HEK293 (cell line): ENCODE data around the gene TMED7.

Experiments
- GLIS2 ChIP-seq: fragments of 450-650 bp; formaldehyde crosslinking; IDR thresholded peaks from 2 replicates; pipeline ENCODE4 v1.5.1; 2016; ENCODE audit warnings: missing biosample characterization, missing genetic modification characterization
- MZF1 ChIP-seq: fragments of 450-650 bp; formaldehyde crosslinking; IDR thresholded peaks from 2 replicates; pipeline ENCODE4 v1.5.1; 2017; ENCODE audit warnings: missing biosample characterization, missing genetic modification characterization, borderline replicate concordance
- PATZ1 ChIP-seq: fragments of 450-650 bp; formaldehyde crosslinking; IDR thresholded peaks from 2 replicates; pipeline ENCODE4 v1.5.1; 2016; ENCODE audit warnings: missing biosample characterization, missing genetic modification characterization
- SP2 ChIP-seq: fragments of 450-650 bp; formaldehyde crosslinking; IDR thresholded peaks from 2 replicates; pipeline ENCODE4 v1.5.1; 2016; ENCODE audit warnings: missing biosample characterization, missing genetic modification characterization
- ZBTB44 ChIP-seq: fragments of 450-650 bp; IDR thresholded peaks from 2 replicates; pipeline ENCODE4 v1.5.1; 2018; ENCODE audit warnings: missing biosample characterization, mild to moderate bottlenecking, missing genetic modification characterization
- ZBTB48 ChIP-seq: fragments of 450-650 bp; formaldehyde crosslinking; IDR thresholded peaks from 2 replicates; pipeline ENCODE4 v1.5.1; 2016; ENCODE audit warnings: missing biosample characterization, missing genetic modification characterization
- ZNF133 ChIP-seq: fragments of 450-650 bp; formaldehyde crosslinking; IDR thresholded peaks from 2 replicates; pipeline ENCODE4 v1.5.1; 2016; ENCODE audit warnings: missing biosample characterization, missing genetic modification characterization
- ZNF138 ChIP-seq: fragments of 450-650 bp; formaldehyde crosslinking; IDR thresholded peaks from 2 replicates; pipeline ENCODE4 v1.5.1; 2016; ENCODE audit warnings: missing biosample characterization, missing genetic modification characterization, borderline replicate concordance
- ZNF155 ChIP-seq: fragments of 450-650 bp; formaldehyde crosslinking; IDR thresholded peaks from 2 replicates; pipeline ENCODE4 v1.5.1; 2016; ENCODE audit warnings: missing biosample characterization, missing genetic modification characterization
- ZNF16 ChIP-seq: fragments of 450-650 bp; formaldehyde crosslinking; IDR thresholded peaks from 2 replicates; pipeline ENCODE4 v1.5.1; 2016; ENCODE audit warnings: low read depth, missing biosample characterization, missing genetic modification characterization
- ZNF26 ChIP-seq: fragments of 450-650 bp; formaldehyde crosslinking; IDR thresholded peaks from 2 replicates; pipeline ENCODE4 v1.5.1; 2016; ENCODE audit warnings: missing biosample characterization, missing genetic modification characterization
- ZNF311 ChIP-seq: fragments of 450-650 bp; formaldehyde crosslinking; IDR thresholded peaks from 2 replicates; pipeline ENCODE4 v1.5.1; 2017; ENCODE audit warnings: missing biosample characterization, missing genetic modification characterization, borderline replicate concordance
- ZNF426 ChIP-seq: fragments of 450-650 bp; formaldehyde crosslinking; IDR thresholded peaks from 2 replicates; pipeline ENCODE4 v1.5.1; 2017; ENCODE audit warnings: missing biosample characterization, missing genetic modification characterization, mild to moderate bottlenecking, inconsistent platforms, moderate library complexity
- ZNF510 ChIP-seq: fragments of 450-650 bp; formaldehyde crosslinking; IDR thresholded peaks from 2 replicates; pipeline ENCODE4 v1.5.1; 2018; ENCODE audit warnings: mild to moderate bottlenecking, missing genetic modification characterization, missing biosample characterization; ENCODE audit not compliant: insufficient replicate concordance
- ZNF560 ChIP-seq: fragments of 450-650 bp; formaldehyde crosslinking; IDR thresholded peaks from 2 replicates; pipeline ENCODE4 v1.5.1; 2017; ENCODE audit warnings: missing biosample characterization, missing genetic modification characterization, borderline replicate concordance
- ZNF704 ChIP-seq: fragments of 450-650 bp; formaldehyde crosslinking; IDR thresholded peaks from 2 replicates; pipeline ENCODE4 v1.5.1; 2016; ENCODE audit warnings: missing biosample characterization, missing genetic modification characterization
- ZNF76 ChIP-seq: fragments of 450-650 bp; formaldehyde crosslinking; IDR thresholded peaks from 2 replicates; pipeline ENCODE4; 2016; ENCODE audit warnings: low read depth, missing biosample characterization, missing genetic modification characterization, borderline replicate concordance
- ZNF768 ChIP-seq: fragments of 450-650 bp; formaldehyde crosslinking; IDR thresholded peaks from 2 replicates; pipeline ENCODE4 v1.5.1; 2018; ENCODE audit warnings: missing biosample characterization, mild to moderate bottlenecking, missing genetic modification characterization
- ZNF791 ChIP-seq: fragments of 450-650 bp; formaldehyde crosslinking; IDR thresholded peaks from 2 replicates; pipeline ENCODE4 v1.5.1; 2016; ENCODE audit warnings: missing biosample characterization, missing genetic modification characterization
- TF ChIP-seq, protein P1 (sequence below): fragments of 450-650 bp; formaldehyde crosslinking; IDR thresholded peaks from 2 replicates; pipeline ENCODE4 v1.5.1; 2016; ENCODE audit warnings: missing biosample characterization, missing genetic modification characterization
- TF ChIP-seq, protein P2 (sequence below): fragments of 450-650 bp; formaldehyde crosslinking; IDR thresholded peaks from 2 replicates; pipeline ENCODE4 v1.5.1; 2017; ENCODE audit warnings: missing biosample characterization, missing genetic modification characterization
- TF ChIP-seq, protein P3 (sequence below): fragments of 450-650 bp; formaldehyde crosslinking; IDR thresholded peaks from 2 replicates; pipeline ENCODE4 v1.5.1; 2017; ENCODE audit warnings: missing biosample characterization, missing genetic modification characterization
- TF ChIP-seq, protein P4 (sequence below): fragments of 450-650 bp; formaldehyde crosslinking; conservative IDR thresholded peaks from 2 replicates; pipeline ENCODE4 v1.5.1; 2016; ENCODE audit warnings: low read depth, missing biosample characterization, missing genetic modification characterization

The TMED7 gene

GRCh38 chr5:115601701-115602590 lies 23.9 kb downstream of the TMED7 start, which contains the start of gene TICAM2 (continued):
- TF ChIP-seq ZNF510: no peak
- no peak for TF ChIP-seq ZNF426 (tag by site-specific recombination)
- TF ChIP-seq ZNF138: no peak
- TF ChIP-seq ZBTB48 (tag by site-specific recombination): peak; percentile 39; the same call in 1 of the 2 replicates
- TF ChIP-seq, protein P1, sequence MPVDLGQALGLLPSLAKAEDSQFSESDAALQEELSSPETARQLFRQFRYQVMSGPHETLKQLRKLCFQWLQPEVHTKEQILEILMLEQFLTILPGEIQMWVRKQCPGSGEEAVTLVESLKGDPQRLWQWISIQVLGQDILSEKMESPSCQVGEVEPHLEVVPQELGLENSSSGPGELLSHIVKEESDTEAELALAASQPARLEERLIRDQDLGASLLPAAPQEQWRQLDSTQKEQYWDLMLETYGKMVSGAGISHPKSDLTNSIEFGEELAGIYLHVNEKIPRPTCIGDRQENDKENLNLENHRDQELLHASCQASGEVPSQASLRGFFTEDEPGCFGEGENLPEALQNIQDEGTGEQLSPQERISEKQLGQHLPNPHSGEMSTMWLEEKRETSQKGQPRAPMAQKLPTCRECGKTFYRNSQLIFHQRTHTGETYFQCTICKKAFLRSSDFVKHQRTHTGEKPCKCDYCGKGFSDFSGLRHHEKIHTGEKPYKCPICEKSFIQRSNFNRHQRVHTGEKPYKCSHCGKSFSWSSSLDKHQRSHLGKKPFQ (tag by site-specific recombination): no peak
- TF ChIP-seq PATZ1 (tag by site-specific recombination): peak; percentile 37; the same call in 1 of the 2 replicates
- no peak for TF ChIP-seq ZBTB44 (tag by site-specific recombination)
- TF ChIP-seq ZNF704 (tag by site-specific recombination): no peak
- TF ChIP-seq, protein P2, sequence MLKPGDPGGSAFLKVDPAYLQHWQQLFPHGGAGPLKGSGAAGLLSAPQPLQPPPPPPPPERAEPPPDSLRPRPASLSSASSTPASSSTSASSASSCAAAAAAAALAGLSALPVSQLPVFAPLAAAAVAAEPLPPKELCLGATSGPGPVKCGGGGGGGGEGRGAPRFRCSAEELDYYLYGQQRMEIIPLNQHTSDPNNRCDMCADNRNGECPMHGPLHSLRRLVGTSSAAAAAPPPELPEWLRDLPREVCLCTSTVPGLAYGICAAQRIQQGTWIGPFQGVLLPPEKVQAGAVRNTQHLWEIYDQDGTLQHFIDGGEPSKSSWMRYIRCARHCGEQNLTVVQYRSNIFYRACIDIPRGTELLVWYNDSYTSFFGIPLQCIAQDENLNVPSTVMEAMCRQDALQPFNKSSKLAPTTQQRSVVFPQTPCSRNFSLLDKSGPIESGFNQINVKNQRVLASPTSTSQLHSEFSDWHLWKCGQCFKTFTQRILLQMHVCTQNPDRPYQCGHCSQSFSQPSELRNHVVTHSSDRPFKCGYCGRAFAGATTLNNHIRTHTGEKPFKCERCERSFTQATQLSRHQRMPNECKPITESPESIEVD (tag by site-specific recombination): no peak
- TF ChIP-seq MZF1 (tag by site-specific recombination): no peak
- TF ChIP-seq, protein P3, sequence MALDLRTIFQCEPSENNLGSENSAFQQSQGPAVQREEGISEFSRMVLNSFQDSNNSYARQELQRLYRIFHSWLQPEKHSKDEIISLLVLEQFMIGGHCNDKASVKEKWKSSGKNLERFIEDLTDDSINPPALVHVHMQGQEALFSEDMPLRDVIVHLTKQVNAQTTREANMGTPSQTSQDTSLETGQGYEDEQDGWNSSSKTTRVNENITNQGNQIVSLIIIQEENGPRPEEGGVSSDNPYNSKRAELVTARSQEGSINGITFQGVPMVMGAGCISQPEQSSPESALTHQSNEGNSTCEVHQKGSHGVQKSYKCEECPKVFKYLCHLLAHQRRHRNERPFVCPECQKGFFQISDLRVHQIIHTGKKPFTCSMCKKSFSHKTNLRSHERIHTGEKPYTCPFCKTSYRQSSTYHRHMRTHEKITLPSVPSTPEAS: no peak
- TF ChIP-seq, protein P4, sequence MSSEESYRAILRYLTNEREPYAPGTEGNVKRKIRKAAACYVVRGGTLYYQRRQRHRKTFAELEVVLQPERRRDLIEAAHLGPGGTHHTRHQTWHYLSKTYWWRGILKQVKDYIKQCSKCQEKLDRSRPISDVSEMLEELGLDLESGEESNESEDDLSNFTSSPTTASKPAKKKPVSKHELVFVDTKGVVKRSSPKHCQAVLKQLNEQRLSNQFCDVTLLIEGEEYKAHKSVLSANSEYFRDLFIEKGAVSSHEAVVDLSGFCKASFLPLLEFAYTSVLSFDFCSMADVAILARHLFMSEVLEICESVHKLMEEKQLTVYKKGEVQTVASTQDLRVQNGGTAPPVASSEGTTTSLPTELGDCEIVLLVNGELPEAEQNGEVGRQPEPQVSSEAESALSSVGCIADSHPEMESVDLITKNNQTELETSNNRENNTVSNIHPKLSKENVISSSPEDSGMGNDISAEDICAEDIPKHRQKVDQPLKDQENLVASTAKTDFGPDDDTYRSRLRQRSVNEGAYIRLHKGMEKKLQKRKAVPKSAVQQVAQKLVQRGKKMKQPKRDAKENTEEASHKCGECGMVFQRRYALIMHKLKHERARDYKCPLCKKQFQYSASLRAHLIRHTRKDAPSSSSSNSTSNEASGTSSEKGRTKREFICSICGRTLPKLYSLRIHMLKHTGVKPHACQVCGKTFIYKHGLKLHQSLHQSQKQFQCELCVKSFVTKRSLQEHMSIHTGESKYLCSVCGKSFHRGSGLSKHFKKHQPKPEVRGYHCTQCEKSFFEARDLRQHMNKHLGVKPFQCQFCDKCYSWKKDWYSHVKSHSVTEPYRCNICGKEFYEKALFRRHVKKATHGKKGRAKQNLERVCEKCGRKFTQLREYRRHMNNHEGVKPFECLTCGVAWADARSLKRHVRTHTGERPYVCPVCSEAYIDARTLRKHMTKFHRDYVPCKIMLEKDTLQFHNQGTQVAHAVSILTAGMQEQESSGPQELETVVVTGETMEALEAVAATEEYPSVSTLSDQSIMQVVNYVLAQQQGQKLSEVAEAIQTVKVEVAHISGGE: no peak
- TF ChIP-seq ZNF155: no peak
- no peak for TF ChIP-seq ZNF311
- no peak for TF ChIP-seq ZNF16 (tag by site-specific recombination)
- TF ChIP-seq ZNF791 (tag by site-specific recombination): no peak
- TF ChIP-seq ZNF26 (tag by site-specific recombination): no peak
- TF ChIP-seq ZNF768 (tag by site-specific recombination): no peak
- no peak for TF ChIP-seq ZNF560
- no peak for TF ChIP-seq SP2 (tag by site-specific recombination)
- no peak for TF ChIP-seq ZNF76
- TF ChIP-seq ZNF133: no peak
- TF ChIP-seq GLIS2 (tag by site-specific recombination): peak; percentile 73
